Stimulated activated CD4-positive, alpha-beta T cell treated with anti-CD3 and anti-CD28 coated beads, Interleukin-1b, Interleukin-23, amount 100 ng/mL, for 1 hour (primary cell): ENCODE data around the gene LRRC3C.
A peak's percentile ranks its signal among the peaks of the same experiment; 100 is the strongest.

Source experiments
- DNase-seq, 2 donors: peaks; one replicate each; pipeline ENCODE4 v3.0.0-alpha.2; 2020; ENCODE audit warnings: low read depth in 2 of 2

The LRRC3C gene

GRCh38 chr17:39974433-39974832 is 46.9 kb downstream of the LRRC3C start:
- DNase-seq = no peak

- no peak for DNase-seq
Observed at GRCh38 chr17:39975801-39976200, 48.3 kb downstream of the LRRC3C start.

- DNase-seq = no peak
Observed at GRCh38 chr17:39979016-39979670, 51.6 kb downstream of the LRRC3C start.

GRCh38 chr17:39979893-39980350 is 52.4 kb downstream of the LRRC3C start:
- DNase-seq = no peak

- peak; percentile 91 to 95 for DNase-seq
Observed at GRCh38 chr17:39980351-39981206, 53.0 kb downstream of the LRRC3C start, which contains the start of gene PSMD3. TSS of gene PSMD3 (plus strand) at chr17:39980807. CDS start at chr17:39980971, 164 bp downstream.

GRCh38 chr17:39981207-39981741 is 53.7 kb downstream of the LRRC3C start:
- no peak for DNase-seq

- DNase-seq = no peak
Observed at GRCh38 chr17:39981766-39982375, 54.3 kb downstream of the LRRC3C start.

- DNase-seq = no peak
Observed at GRCh38 chr17:39988206-39988810, 60.8 kb downstream of the LRRC3C start.

- no peak for DNase-seq
Observed at GRCh38 chr17:39994448-39994847, 66.9 kb downstream of the LRRC3C start.
